ENCODE results near the gene FKRP.
"Not testable (repeated sequence)": the region's sequence is repeated elsewhere in the genome, so short reads cannot be mapped to it uniquely, and the experiment has no call there.

Gene FKRP, protein sequence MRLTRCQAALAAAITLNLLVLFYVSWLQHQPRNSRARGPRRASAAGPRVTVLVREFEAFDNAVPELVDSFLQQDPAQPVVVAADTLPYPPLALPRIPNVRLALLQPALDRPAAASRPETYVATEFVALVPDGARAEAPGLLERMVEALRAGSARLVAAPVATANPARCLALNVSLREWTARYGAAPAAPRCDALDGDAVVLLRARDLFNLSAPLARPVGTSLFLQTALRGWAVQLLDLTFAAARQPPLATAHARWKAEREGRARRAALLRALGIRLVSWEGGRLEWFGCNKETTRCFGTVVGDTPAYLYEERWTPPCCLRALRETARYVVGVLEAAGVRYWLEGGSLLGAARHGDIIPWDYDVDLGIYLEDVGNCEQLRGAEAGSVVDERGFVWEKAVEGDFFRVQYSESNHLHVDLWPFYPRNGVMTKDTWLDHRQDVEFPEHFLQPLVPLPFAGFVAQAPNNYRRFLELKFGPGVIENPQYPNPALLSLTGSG

GRCh38 chr19:46745521-46746280, at the start of gene FKRP:
Gene FKRP, plus strand, starts transcription at chr19:46746057. Its CDS starts 9,394 bp downstream, at chr19:46755451.
- Histone ChIP-seq H3K27ac (ENCODE audit: low read depth, low read length) (peak within 1 kb of the TSS; percentile 46), H3K4me3 (ENCODE audit: low read depth in 1 of 5, low read length in 5 of 5) (peak within 1 kb of the TSS; percentile 82 to 95 (median 89)), H3K9ac (ENCODE audit: low read length in 5 of 5) (peak within 1 kb of the TSS; percentile 84 to 97 (median 93)), H3K36me3 (ENCODE audit: control insufficient read depth in 5 of 5, insufficient read depth in 5 of 5, low read length in 5 of 5) (peaks cover 0 to 6% (median 4%) of the 10 kb centered on the region in 5 donors), H3K4me1 (ENCODE audit: control insufficient read depth in 5 of 5, insufficient read depth in 5 of 5, low read length in 5 of 5) (peaks cover 7 to 59% (median 49%) of the 10 kb centered on the region in 5 donors), H3K9me3 (ENCODE audit: control insufficient read depth in 5 of 5, low read length in 5 of 5) (no peaks in the 10 kb centered on the region), H3K27me3 (ENCODE audit: control insufficient read depth in 5 of 5, insufficient read depth in 4 of 5, low read length in 5 of 5) (no peaks in the 10 kb centered on the region)

DNA sequence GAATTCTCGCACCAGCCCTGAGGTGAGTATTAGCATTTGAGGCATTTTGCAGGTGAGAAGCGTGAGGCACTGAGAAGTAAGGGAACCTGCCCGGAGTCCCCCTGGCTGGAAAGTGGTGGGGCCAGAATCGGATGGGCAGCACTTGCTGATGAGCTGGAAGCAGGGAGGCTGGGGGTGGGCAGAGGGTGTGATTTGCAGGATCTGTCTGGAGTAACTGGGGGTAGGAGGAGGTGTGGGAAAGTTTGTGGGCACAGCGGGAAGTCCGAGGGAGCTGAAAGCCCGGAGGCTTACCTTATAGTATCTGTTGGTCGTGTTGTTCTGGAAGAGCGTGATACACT, 49.0 kb upstream of the FKRP start:
- peaks cover 0 to 91% (median 81%) of the 10 kb centered on the region in 5 donors for H3K36me3 ChIP-seq (ENCODE audit: control insufficient read depth in 5 of 5, insufficient read depth in 5 of 5, low read length in 5 of 5)
- peak overlapping the region in 1 of 5 donors; percentile 27 for H3K4me3 ChIP-seq (ENCODE audit: low read depth in 1 of 5, low read length in 5 of 5)
- H3K27me3 ChIP-seq (ENCODE audit: control insufficient read depth in 5 of 5, insufficient read depth in 4 of 5, low read length in 5 of 5) = no peaks in the 10 kb centered on the region
- H3K9ac ChIP-seq (ENCODE audit: low read length in 5 of 5) = no peak overlapping the region
- peaks cover 0 to 8% (median 6%) of the 10 kb centered on the region in 5 donors for H3K4me1 ChIP-seq (ENCODE audit: control insufficient read depth in 5 of 5, insufficient read depth in 5 of 5, low read length in 5 of 5)
- H3K27ac ChIP-seq (ENCODE audit: low read depth, low read length) = no peak overlapping the region
- no peaks in the 10 kb centered on the region for H3K9me3 ChIP-seq (ENCODE audit: control insufficient read depth in 5 of 5, low read length in 5 of 5)

- H3K9me3 ChIP-seq (ENCODE audit: control insufficient read depth in 5 of 5, low read length in 5 of 5) = no peaks in the 10 kb centered on the region
- H3K27ac ChIP-seq (ENCODE audit: low read depth, low read length) = no peak overlapping the region
- H3K9ac ChIP-seq (ENCODE audit: low read length in 5 of 5) = no peak overlapping the region
- no peaks in the 10 kb centered on the region for H3K27me3 ChIP-seq (ENCODE audit: control insufficient read depth in 5 of 5, insufficient read depth in 4 of 5, low read length in 5 of 5)
- H3K36me3 ChIP-seq (ENCODE audit: control insufficient read depth in 5 of 5, insufficient read depth in 5 of 5, low read length in 5 of 5) = peaks cover 0 to 91% (median 80%) of the 10 kb centered on the region in 5 donors
- peak overlapping the region in 4 of 5 donors; percentile 22 to 52 (median 34) for H3K4me3 ChIP-seq (ENCODE audit: low read depth in 1 of 5, low read length in 5 of 5)
- H3K4me1 ChIP-seq (ENCODE audit: control insufficient read depth in 5 of 5, insufficient read depth in 5 of 5, low read length in 5 of 5) = peaks cover 0 to 8% (median 6%) of the 10 kb centered on the region in 5 donors
Observed at GRCh38 chr19:46697204-46697960, 48.5 kb upstream of the FKRP start.

DNA sequence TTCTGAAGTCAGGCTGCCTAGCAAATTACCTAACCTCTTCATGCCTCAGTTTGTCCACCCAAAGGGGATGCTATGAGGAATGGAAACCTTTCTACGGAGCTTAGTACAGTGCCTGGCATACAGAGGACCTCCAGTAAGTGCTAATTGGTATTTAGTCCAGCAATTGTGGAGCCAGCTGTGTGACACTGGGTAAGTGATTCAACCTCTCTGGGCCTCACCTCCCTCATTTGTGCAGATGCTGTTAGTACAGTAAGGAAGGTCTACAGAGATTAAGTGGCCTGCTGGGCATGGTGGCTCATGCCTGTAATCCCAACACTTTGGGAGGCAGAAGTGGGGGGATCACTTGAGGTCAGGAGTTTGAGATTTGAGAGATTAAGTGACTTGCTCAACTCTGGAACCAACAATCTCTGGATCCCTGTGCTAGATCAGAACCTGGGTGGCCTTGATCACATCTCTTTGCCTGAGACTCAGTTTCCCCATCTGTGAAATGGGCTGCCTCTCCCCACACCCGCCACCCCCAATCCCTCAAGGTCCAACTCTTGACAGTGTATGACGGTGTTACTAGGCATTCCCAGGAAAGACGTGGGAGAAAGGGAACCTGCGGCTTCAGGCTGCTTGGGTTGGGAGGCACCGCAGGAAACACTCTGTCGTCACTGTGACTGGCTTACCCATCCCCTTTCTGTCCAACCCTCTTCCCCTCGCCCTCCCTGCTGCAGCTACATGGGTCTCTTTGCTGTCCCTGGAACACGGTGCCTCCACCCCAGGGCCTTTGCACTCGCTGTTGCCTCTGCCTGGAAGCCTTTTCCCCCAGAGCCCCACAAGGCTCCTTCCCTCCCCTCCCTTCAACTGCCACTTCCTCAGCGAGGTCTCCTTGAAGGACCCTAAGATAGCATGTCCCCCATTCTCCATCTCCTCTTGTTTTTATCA, 47.2 kb upstream of the FKRP start:
- Histone ChIP-seq H3K36me3 (ENCODE audit: control insufficient read depth in 5 of 5, insufficient read depth in 5 of 5, low read length in 5 of 5) (peaks cover 0 to 91% (median 74%) of the 10 kb centered on the region in 5 donors), H3K9ac (ENCODE audit: low read length in 5 of 5) (no peak overlapping the region)

GRCh38 chr19:46700704-46701103, 45.2 kb upstream of the FKRP start:
- H3K27ac ChIP-seq (ENCODE audit: low read depth, low read length) = no peak overlapping the region
- H3K9me3 ChIP-seq (ENCODE audit: control insufficient read depth in 5 of 5, low read length in 5 of 5) = no peaks in the 10 kb centered on the region
- H3K4me1 ChIP-seq (ENCODE audit: control insufficient read depth in 5 of 5, insufficient read depth in 5 of 5, low read length in 5 of 5) = peaks cover 0 to 16% (median 8%) of the 10 kb centered on the region in 5 donors
- no peak overlapping the region for H3K9ac ChIP-seq (ENCODE audit: low read length in 5 of 5)
- H3K4me3 ChIP-seq (ENCODE audit: low read depth in 1 of 5, low read length in 5 of 5) = no peak overlapping the region
- no peaks in the 10 kb centered on the region for H3K27me3 ChIP-seq (ENCODE audit: control insufficient read depth in 5 of 5, insufficient read depth in 4 of 5, low read length in 5 of 5)
- H3K36me3 ChIP-seq (ENCODE audit: control insufficient read depth in 5 of 5, insufficient read depth in 5 of 5, low read length in 5 of 5) = peaks cover 0 to 79% (median 64%) of the 10 kb centered on the region in 5 donors

More for the DNA sequence above, 47.2 kb upstream of the FKRP start:
- no peak overlapping the region for H3K4me3 ChIP-seq (ENCODE audit: low read depth in 1 of 5, low read length in 5 of 5)
- no peaks in the 10 kb centered on the region for H3K27me3 ChIP-seq (ENCODE audit: control insufficient read depth in 5 of 5, insufficient read depth in 4 of 5, low read length in 5 of 5)
- H3K9me3 ChIP-seq (ENCODE audit: control insufficient read depth in 5 of 5, low read length in 5 of 5) = no peaks in the 10 kb centered on the region
- H3K4me1 ChIP-seq (ENCODE audit: control insufficient read depth in 5 of 5, insufficient read depth in 5 of 5, low read length in 5 of 5) = peaks cover 0 to 8% (median 6%) of the 10 kb centered on the region in 5 donors
- H3K27ac ChIP-seq (ENCODE audit: low read depth, low read length) = no peak overlapping the region

GRCh38 chr19:46704379-46705076, 41.3 kb upstream of the FKRP start:
- H3K27me3 ChIP-seq (ENCODE audit: control insufficient read depth in 5 of 5, insufficient read depth in 4 of 5, low read length in 5 of 5) = no peaks in the 10 kb centered on the region
- peaks cover 0 to 71% (median 55%) of the 10 kb centered on the region in 5 donors for H3K36me3 ChIP-seq (ENCODE audit: control insufficient read depth in 5 of 5, insufficient read depth in 5 of 5, low read length in 5 of 5)
- H3K27ac ChIP-seq (ENCODE audit: low read depth, low read length) = no peak overlapping the region
- H3K9me3 ChIP-seq (ENCODE audit: control insufficient read depth in 5 of 5, low read length in 5 of 5) = no peaks in the 10 kb centered on the region
- H3K4me3 ChIP-seq (ENCODE audit: low read depth in 1 of 5, low read length in 5 of 5) = no peak overlapping the region
- H3K9ac ChIP-seq (ENCODE audit: low read length in 5 of 5) = no peak overlapping the region
- H3K4me1 ChIP-seq (ENCODE audit: control insufficient read depth in 5 of 5, insufficient read depth in 5 of 5, low read length in 5 of 5) = peaks cover 0 to 10% (median 0%) of the 10 kb centered on the region in 5 donors

DNA sequence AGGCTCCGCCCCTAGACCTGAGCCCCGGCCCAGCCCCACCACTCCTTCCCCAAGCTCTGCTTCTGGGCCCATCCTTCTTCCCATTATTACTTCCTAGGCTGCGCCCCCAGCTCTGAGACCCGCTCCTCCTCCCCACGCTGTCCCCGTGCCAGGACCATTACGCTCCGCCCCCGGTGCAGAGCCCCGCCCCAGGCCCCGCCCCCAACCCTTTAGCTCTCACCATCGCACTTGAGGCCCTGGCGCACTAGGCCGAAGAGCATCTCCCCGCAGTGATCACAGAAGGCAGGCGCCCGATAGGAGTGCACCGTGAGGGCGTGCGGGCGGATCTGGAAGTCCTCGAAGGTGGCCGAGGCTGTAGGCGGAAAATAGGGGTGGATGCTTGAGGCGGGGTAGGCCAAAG, 35.2 kb upstream of the FKRP start:
- H3K27me3 ChIP-seq (ENCODE audit: control insufficient read depth in 5 of 5, insufficient read depth in 4 of 5, low read length in 5 of 5) = no peaks in the 10 kb centered on the region
- no peak overlapping the region for H3K9ac ChIP-seq (ENCODE audit: low read length in 5 of 5)
- H3K9me3 ChIP-seq (ENCODE audit: control insufficient read depth in 5 of 5, low read length in 5 of 5) = no peaks in the 10 kb centered on the region
- H3K4me1 ChIP-seq (ENCODE audit: control insufficient read depth in 5 of 5, insufficient read depth in 5 of 5, low read length in 5 of 5) = peaks cover 3 to 26% (median 19%) of the 10 kb centered on the region in 5 donors
- peaks cover 0 to 37% (median 25%) of the 10 kb centered on the region in 5 donors for H3K36me3 ChIP-seq (ENCODE audit: control insufficient read depth in 5 of 5, insufficient read depth in 5 of 5, low read length in 5 of 5)
- H3K27ac ChIP-seq (ENCODE audit: low read depth, low read length) = no peak overlapping the region
- no peak overlapping the region for H3K4me3 ChIP-seq (ENCODE audit: low read depth in 1 of 5, low read length in 5 of 5)

GRCh38 chr19:46712768-46713338, 33.0 kb upstream of the FKRP start:
- peak overlapping the region; percentile 75 for H3K27ac ChIP-seq (ENCODE audit: low read depth, low read length)
- not testable (repeated sequence) for H3K9me3 ChIP-seq (ENCODE audit: control insufficient read depth in 5 of 5, low read length in 5 of 5); H3K9ac ChIP-seq (ENCODE audit: low read length in 5 of 5); H3K27me3 ChIP-seq (ENCODE audit: control insufficient read depth in 5 of 5, insufficient read depth in 4 of 5, low read length in 5 of 5); H3K4me3 ChIP-seq (ENCODE audit: low read depth in 1 of 5, low read length in 5 of 5)
- peaks cover 6 to 37% (median 37%) of the 10 kb centered on the region in 5 donors for H3K4me1 ChIP-seq (ENCODE audit: control insufficient read depth in 5 of 5, insufficient read depth in 5 of 5, low read length in 5 of 5)
- H3K36me3 ChIP-seq (ENCODE audit: control insufficient read depth in 5 of 5, insufficient read depth in 5 of 5, low read length in 5 of 5) = peaks cover 0 to 23% (median 14%) of the 10 kb centered on the region in 5 donors
